Measurements from ENCODE around the gene CCND1.

- no peak for TF ChIP-seq POLR2A (IDR thresholded peaks at IDR 0.05)
- TF ChIP-seq CTCF (IDR thresholded peaks at IDR 0.05 in 8 of 11, conservative IDR thresholded peaks at IDR 0.05 in 3 of 11), result no peak
- no peak for TF ChIP-seq POLR2AphosphoS5 (IDR thresholded peaks at IDR 0.05)
Measured at GRCh38 chr11:69634590-69634989, 6.4 kb upstream of the CCND1 start.
